Right ventricle myocardium superior (tissue), 1 donor: ENCODE data around the gene NPAS3. TPM values are rescaled to one million over a fixed set of nuclear protein-coding genes. Genes with fewer than 3 reads are reported as not detected.

Experiments
- ATAC-seq: fragments of 200-7000 bp; cut with Tn5 transposase; one replicate; pipeline ENCODE4 v1.9.1; 2020; ENCODE audit warnings: mild to moderate bottlenecking; ENCODE audit not compliant: poor library complexity
- DNase-seq: peaks from one replicate; pipeline ENCODE4 v3.0.0-alpha.2; 2020
- intact Hi-C: fragments of 100-400 bp; cut with DNase I; formaldehyde crosslinking; loops from one replicate; pipeline ENCODE4 v1.11.2; 2022
- total RNA-seq: library from RNA; stranded (reverse); fragmentation: NEBNext Ultra II Directional; extraction: Animal tissue kit (Norgen Biotek cat#: 25700); gene quantifications from one replicate; pipeline ENCODE4 v1.2.1, GENCODE V29; 2021
- donor health status: DM: no; HTN: yes; CAD: no; lungs with severe emphysema.

NPAS3 gene
- total RNA-seq, 1 donor from 2014 or later: 1.7 TPM

DNA sequence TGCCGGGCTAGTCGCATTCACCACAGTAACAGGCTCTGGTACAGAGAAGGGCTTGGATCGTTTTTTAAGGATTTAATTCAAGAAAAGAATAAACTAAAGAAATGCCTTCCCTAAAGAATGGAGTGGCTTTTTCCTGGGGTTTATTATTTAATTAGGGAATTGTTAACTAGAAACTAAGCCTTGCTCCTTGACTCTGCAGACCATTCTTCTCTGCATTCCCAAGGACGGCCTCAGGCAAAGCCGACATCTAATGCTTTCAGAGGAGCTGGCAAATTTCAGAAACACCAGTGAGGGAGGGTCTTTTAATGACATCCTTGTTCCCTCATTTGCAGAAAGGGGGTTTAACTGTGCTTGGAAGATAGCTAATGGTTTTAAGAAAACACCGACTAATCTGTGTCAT, 838.2 kb downstream of the NPAS3 start:
- intact Hi-C loops: no loop called here

DNA sequence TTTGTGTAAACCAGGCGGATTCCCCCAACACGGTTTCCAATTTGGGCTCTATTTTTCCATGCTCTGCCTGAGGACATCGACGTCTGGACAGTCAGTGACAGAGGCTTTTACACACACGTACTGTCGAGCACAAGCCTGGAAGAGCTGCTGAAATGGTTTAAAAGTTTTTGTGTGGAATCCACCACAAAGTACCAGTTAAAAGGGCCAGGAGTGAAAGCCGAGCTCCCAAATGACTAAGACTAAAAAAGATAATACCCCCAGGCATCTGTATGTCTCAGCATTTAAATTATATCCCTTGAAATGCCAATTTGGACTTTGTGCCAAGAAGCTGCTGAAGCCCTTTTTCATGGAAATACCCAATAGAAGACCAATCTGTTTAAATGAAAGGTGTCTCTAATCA, 839.0 kb downstream of the NPAS3 start:
- intact Hi-C loops: no loop called here
- DNase-seq: no peak
- ATAC-seq: no peak

More for the DNA sequence above, 838.2 kb downstream of the NPAS3 start:
- ATAC-seq (no peak), DNase-seq (no peak)

DNA sequence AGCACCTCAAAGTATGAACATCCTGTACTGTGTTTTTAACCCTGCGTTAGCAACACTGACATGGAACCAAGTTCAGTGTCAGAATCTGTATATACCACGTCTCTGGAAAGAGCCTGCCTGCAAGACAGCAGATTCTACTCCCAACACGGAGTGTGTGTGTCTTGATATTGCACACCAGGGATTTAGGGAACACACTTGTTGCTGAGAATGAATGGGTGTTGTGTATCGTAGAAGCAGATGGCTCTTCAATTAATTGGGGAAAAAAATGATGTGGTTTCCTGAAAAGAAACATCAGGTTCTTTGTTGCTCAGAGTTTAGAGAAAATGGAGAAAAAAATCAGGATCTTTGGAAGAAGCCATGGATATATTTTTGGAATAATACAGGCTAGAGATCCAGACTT, 841.4 kb downstream of the NPAS3 start:
- no peak for ATAC-seq
- intact Hi-C loops: no loop called here

GRCh38 chr14:33781236-33781635, 842.6 kb downstream of the NPAS3 start:
- DNase-seq (no peak), ATAC-seq (no peak)
- intact Hi-C loops: no loop called here

More for the DNA sequence above, 841.4 kb downstream of the NPAS3 start:
- DNase-seq: no peak

DNA sequence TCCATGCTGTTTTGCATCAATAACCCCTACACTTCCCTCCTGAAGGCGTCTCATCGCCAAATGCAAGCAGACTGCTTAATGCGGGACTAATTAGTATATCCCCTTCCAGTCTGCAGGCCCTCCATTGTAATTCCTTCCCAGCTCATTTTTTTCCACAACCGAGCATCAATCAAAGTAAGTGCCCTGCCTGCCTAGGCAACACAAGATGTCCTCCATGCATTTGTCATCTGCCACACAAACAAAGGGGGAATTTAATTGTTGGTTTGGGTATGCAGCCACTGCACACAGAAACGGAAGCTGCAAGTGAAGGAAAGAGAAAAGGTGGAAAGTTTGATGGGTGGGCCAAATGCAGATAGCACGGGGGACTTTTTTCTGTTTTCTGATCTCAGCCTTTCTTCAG, 844.2 kb downstream of the NPAS3 start:
- intact Hi-C loops: no loop called here
- ATAC-seq (no peak), DNase-seq (no peak)

GRCh38 chr14:33786091-33786825, 847.6 kb downstream of the NPAS3 start:
- DNase-seq (no peak), ATAC-seq (no peak)
- intact Hi-C loops: no loop called here

- ATAC-seq: no peak
- DNase-seq: no peak
- intact Hi-C loops: no loop called here
Measured at GRCh38 chr14:33788161-33788560, 849.5 kb downstream of the NPAS3 start.

DNA sequence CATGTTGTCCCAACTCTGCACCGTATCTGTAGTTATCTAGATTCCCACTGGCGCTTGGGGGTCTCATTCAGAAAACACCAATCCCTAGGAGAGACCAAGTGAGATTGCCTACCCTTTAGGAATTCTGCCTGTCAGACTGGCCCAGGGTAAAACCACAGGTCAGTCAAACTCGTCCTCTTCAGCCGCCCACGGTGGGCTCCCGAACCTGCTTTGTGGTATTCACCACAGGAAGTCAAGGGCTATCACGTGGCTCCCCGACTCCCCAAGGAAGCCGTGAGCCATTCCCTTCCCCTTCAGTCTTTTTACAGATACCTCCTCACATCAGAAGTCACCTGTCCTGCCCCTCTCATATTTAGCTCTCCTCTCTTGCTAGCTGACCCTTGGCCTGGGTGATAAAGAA, 852.3 kb downstream of the NPAS3 start:
- no peak for ATAC-seq
- intact Hi-C loops: loop anchor here (10.0 kb wide), 1 partner anchor 1216 kb away; no protein-coding TSS in a partner anchor
- no peak for DNase-seq

- intact Hi-C loops: loop anchor here (10.0 kb wide), 1 partner anchor 1217 kb away; no protein-coding TSS in a partner anchor
- no peak for DNase-seq
- ATAC-seq: peak; percentile 9
Measured at GRCh38 chr14:33792009-33792719, 853.5 kb downstream of the NPAS3 start.

- ATAC-seq (peak; percentile 95), DNase-seq (peak; percentile 87)
- intact Hi-C loops: loop anchor here (10.0 kb wide), 1 partner anchor 1218 kb away; no protein-coding TSS in a partner anchor
Measured at GRCh38 chr14:33792720-33793368, 854.2 kb downstream of the NPAS3 start.

- no peak for ATAC-seq
- intact Hi-C loops: loop anchor here (10.0 kb wide), 1 partner anchor 1219 kb away; no protein-coding TSS in a partner anchor
- no peak for DNase-seq
Measured at GRCh38 chr14:33793398-33794110, 854.9 kb downstream of the NPAS3 start.

- DNase-seq: no peak
- no peak for ATAC-seq
- intact Hi-C loops: loop anchor here (10.0 kb wide), 1 partner anchor 1220 kb away; no protein-coding TSS in a partner anchor
Measured at GRCh38 chr14:33794791-33795305, 856.2 kb downstream of the NPAS3 start.

DNA sequence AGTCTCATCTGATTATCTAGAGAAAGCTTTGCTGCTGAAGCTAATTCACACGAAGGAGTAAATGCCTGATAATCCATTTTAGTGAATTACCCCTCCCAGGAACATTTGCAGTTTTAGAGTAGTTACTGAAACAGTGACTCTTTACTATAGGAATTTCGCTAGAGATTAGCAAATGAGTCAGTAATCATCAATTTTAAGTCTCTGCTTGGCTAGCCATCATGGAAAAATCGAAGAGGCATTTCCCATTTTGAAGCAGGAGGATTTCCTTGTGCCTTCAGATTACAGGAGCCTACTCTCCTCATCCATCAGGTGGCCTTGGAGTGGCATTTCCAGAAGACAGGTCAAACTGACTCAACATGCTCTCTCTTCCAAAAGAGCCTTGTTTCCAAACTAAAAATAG, 857.7 kb downstream of the NPAS3 start:
- intact Hi-C loops: loop anchor here (10.0 kb wide), 1 partner anchor 1222 kb away; no protein-coding TSS in a partner anchor
- no peak for DNase-seq
- ATAC-seq: no peak

GRCh38 chr14:33799705-33800570, 861.3 kb downstream of the NPAS3 start:
- ATAC-seq: peak; percentile 34
- peak; percentile 52 for DNase-seq
- intact Hi-C loops: loop anchor here (10.0 kb wide), 1 partner anchor 1225 kb away; no protein-coding TSS in a partner anchor

DNA sequence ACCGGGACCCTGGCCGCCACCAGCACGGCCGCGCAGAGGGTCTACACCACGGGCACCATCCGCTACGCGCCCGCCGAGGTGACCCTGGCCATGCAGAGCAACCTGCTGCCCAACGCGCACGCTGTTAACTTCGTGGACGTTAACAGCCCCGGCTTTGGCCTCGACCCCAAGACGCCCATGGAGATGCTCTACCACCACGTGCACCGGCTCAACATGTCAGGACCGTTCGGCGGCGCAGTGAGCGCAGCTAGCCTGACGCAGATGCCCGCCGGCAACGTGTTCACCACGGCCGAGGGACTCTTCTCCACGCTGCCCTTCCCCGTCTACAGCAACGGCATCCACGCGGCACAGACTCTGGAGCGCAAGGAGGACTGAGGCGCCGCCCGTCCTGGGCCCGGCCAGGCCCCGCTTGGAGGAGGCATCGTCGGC, 862.1 kb downstream of the NPAS3 start:
- no peak for ATAC-seq

GRCh38 chr14:33802737-33803136, 864.1 kb downstream of the NPAS3 start:
- ATAC-seq (no peak), DNase-seq (no peak)
- intact Hi-C loops: no loop called here

More for the DNA sequence above, 862.1 kb downstream of the NPAS3 start:
- intact Hi-C loops: no loop called here
- DNase-seq: no peak

DNA sequence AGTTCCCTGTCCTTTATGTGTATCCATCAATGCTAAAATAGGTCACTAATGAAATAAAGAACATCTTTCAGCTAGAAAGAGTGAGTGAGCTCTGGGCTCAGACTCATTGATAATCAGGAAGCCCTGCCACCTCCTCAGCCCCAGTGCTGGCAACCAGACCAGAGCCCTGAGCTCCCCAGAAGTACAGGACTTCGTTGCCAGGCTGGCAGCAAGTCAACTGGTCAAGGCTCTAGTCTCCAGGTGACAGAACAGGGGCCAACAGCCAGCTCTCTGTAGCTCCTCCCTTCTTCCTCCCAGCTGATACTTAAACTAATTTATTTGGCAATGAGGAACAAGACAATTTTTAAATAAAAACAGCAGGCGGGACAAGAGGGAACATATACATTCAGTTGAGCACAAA, 866.9 kb downstream of the NPAS3 start:
- intact Hi-C loops: no loop called here
- ATAC-seq: no peak
- no peak for DNase-seq
